HG02884 (cell line): ENCODE measurements around the gene ZNF883.

Source experiments
- ATAC-seq: cut with Tn5 transposase; IDR thresholded peaks from one replicate; pipeline ENCODE4 v1.9.1; 2021; ENCODE audit warnings: mild to moderate bottlenecking, moderate library complexity; ENCODE audit not compliant: unreplicated experiment

ZNF883 gene

DNA sequence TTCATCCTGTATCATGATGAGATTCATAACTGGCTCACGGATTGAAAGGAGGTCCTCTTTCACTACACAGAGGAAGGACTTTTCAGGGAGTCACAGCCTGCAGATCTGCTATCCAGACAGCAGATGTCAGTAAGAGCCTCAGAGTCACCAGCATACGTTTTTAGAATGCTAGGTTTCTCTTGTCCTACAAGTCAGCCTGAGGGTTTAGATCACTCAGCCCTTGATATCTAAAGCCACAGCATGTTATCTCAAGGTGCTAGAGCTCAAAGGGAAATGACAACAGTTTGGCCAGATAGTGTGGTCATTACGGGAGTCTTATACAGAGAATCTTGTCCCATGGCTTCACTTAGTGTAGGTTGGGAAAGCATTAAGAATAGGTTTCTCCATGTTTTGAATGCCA lies 90.4 kb downstream of the ZNF883 start:
- ATAC-seq: no peak

DNA sequence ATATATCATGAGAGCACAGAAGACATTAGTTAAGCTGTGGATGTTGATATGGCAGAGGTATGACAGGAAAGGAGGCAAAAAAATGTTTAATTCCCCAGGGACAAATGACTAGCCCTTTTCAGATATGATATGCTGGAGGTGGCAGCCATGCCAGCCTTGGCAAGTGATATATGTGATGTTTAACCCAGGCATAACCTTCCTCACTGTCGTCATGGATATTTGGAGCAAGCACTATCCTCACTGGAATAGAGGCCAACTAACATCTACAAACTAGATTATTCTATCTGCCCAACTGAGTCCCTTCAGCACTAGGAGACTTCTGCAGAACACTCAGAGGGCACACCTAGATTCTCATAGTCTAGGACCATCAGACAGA lies 94.0 kb downstream of the ZNF883 start:
- ATAC-seq: no peak

DNA sequence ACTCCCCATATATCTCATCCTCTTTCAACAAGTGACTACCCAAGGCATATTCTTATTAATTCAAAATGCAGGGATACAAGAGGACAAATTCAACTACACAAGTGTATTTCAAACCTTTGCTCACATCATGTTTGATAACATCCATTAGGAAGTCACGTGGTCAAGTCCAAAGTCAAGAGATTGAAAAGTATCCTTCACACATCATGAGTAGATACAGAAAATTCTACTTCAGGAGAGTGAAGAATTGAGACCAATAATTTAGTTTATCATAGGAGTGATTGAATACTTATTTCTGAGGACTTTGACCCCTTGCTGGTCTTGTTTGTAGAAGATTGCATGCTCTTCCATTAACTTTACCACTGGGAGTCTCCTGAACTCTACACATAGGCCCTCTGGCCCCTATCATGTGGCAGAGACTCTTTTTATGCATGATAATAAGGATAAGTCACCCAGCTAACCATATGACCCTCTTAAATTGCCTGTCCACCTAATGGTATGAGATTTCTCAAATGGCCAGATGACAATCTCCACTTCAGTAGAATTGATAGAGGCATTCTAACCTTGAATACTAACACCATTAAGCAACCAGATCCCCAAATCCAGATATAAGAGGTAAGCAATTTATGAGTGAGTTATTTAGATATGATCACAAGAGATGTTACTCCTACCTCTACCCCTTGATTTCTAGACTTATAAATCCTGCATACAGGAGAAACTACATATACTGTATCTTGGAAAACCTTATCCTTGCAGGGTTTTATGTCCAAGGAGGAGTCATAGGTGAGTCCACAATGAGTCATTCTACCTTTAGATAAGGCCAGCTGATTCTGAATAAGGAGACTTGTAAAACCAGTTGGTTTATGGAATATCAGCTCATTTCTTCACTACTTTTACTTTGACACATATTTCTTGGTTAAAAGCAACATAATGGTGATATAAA lies 94.7 kb downstream of the ZNF883 start:
- ATAC-seq: no peak

DNA sequence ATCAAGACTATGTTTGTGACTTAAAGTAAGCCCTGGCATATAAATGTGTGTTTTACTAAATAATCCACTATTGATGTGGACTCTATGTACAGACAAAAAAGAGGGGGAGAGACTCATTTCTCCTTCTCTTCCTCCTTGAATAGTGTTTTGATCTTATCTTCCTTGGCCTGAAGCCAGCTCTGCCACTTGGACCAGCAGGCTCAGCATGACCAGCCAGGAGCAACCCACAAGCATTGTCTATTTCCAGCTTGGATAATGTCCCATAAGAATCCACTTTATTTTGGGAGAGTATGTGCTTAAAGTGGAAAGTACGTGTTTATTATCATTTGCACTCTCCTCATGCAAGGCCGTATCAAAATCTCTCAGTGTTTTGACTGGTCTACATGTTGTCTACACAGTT lies 97.5 kb downstream of the ZNF883 start:
- no peak for ATAC-seq

DNA sequence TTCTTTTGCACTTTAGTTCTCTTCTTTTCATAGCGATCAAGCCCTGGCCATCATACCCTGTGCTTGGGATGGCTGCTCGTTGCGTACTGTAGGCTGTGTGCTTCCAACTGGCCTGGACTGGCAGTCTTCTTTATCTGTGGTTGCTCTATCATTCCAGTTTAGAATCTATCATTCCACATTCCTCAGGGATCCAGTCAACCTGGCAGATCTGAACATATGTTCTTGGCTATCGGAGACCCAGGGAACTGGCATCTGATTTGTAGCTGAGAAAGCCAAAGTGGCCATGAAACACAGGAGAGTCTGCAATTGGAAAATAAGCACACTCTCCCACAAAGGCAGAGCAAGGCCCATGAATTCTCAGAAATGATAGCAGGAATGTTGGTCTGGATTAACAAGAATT lies 98.7 kb downstream of the ZNF883 start:
- ATAC-seq: no peak

DNA sequence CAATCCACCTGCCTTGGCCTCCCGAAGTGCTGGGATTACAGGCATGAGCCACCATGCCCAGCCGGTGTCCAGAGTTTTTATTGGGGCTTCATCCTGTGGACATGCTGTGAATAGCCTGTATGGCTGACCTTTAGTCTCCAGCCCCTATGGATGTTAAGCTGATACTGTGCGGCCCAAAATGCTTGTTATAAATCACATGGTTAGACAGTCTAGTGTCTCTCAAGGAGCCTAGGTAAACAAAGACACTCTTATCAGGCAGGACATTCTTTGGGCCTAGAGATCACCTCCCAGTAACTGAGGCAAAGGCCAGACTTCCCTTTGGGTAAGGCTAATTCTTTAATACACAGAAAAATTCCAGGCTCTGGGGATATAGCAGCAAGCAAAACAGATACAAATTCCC lies 99.4 kb downstream of the ZNF883 start:
- ATAC-seq: no peak

DNA sequence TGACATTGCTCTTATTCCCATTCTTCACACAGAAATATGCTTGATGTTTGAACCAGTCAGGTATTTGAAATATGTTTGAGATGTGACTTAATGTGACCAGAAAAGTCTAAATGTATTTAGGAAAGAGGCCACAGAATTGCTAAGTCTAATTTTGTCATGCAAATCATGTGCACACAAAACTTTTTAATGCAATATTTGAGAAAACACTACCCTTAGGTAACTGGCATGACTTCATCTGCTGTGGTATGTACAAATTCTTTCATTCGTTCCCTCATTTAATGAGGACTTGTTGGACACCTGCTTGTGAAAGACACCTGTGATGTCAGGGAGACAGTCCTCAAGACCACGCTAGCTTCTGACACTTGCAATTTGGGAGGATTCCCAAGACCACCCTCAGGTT lies 100.3 kb downstream of the ZNF883 start:
- ATAC-seq: no peak
